OCI-LY3 (cell line): ENCODE measurements around the gene CRYM.
"Not testable (repeated sequence)": the region's sequence is repeated elsewhere in the genome, so short reads cannot be mapped to it uniquely, and the experiment has no call there.

Experiments
- H2AFZ ChIP-seq: fragments of 200-600, 300-600 bp; shearing (Covaris generic); 2 replicates; pipeline ENCODE4 v1.6.0; 2014; ENCODE audit warnings: antibody characterized with exemption, low read depth, low read length
- H3K27ac ChIP-seq: fragments of 200-600, 300-600 bp; sonication (generic); 2 replicates; pipeline ENCODE4 v1.5.1; 2014; ENCODE audit warnings: mild to moderate bottlenecking, low read length, moderate library complexity, mixed read lengths
- H3K27me3 ChIP-seq: fragments of 200-600, 300-600 bp; sonication (generic); 2 replicates; pipeline ENCODE4 v1.6.1; 2014; ENCODE audit warnings: low read depth, low read length, mixed read lengths
- H3K36me3 ChIP-seq: fragments of 200-600, 300-600 bp; sonication (generic); replicated peaks from 2 replicates; pipeline ENCODE3; 2014; ENCODE audit warnings: low read depth, low read length, mixed read lengths
- H3K4me1 ChIP-seq: fragments of 300-600, 200-600 bp; sonication (generic); 2 replicates; pipeline ENCODE4 v1.6.1; 2014; ENCODE audit warnings: low read length, mixed read lengths
- H3K4me2 ChIP-seq: fragments of 200-600, 300-600 bp; sonication (generic); 2 replicates; pipeline ENCODE4 v1.6.1; 2014; ENCODE audit warnings: low read length, mixed read lengths
- H3K4me3 ChIP-seq: fragments of 300-600, 200-600 bp; sonication (generic); 2 replicates; pipeline ENCODE4 v1.5.1; 2014; ENCODE audit warnings: antibody characterized with exemption, mild to moderate bottlenecking, low read length, moderate library complexity
- H3K79me2 ChIP-seq: fragments of 300-600, 200-600 bp; shearing (Covaris generic); 2 replicates; pipeline ENCODE4 v1.6.1; 2014; ENCODE audit warnings: mild to moderate bottlenecking, low read length, mixed read lengths
- H3K9ac ChIP-seq: fragments of 300-600, 200-600 bp; shearing (Covaris generic); 2 replicates; pipeline ENCODE4 v1.6.0; 2014; ENCODE audit warnings: mild to moderate bottlenecking, low read length, moderate library complexity
- H3K9me3 ChIP-seq: fragments of 200-600, 300-600 bp; shearing (Covaris generic); 2 replicates; pipeline ENCODE4 v1.6.1; 2014; ENCODE audit warnings: low read length, mixed read lengths; ENCODE audit not compliant: insufficient read depth
- H4K20me1 ChIP-seq: fragments of 200-600, 300-600 bp; sonication (generic); 2 replicates; pipeline ENCODE4 v1.6.1; 2016; ENCODE audit warnings: low read length, mixed read lengths; ENCODE audit not compliant: insufficient read depth
- CTCF ChIP-seq: fragments of 200-600, 300-600 bp; sonication (generic); IDR thresholded peaks from 2 replicates; pipeline ENCODE4 v1.5.1; 2014; ENCODE audit warnings: antibody characterized with exemption, low read length, low read depth
- EZH2phosphoT487 ChIP-seq: fragments of 200-600 bp; shearing (Covaris generic); IDR thresholded peaks from 2 replicates; pipeline ENCODE4 v1.6.1; 2018; ENCODE audit warnings: antibody characterized with exemption, mixed run types, low read depth

The CRYM gene

GRCh38 chr16:21276090-21276489, 2.0 kb downstream of the CRYM start:
- H3K4me2 ChIP-seq, result peak overlapping the region; percentile 69
- TF ChIP-seq EZH2phosphoT487 (no peak), CTCF (no peak)
- peaks cover 56% of the 10 kb centered on the region for H3K27me3 ChIP-seq

GRCh38 chr16:21275529-21275928, 2.6 kb downstream of the CRYM start:
- H3K4me3 ChIP-seq, result peak overlapping the region; percentile 43
- TF ChIP-seq CTCF (no peak), EZH2phosphoT487 (no peak)
- no peak overlapping the region for H3K9ac ChIP-seq
- H3K27me3 ChIP-seq, result peaks cover 61% of the 10 kb centered on the region
- H3K27ac ChIP-seq, result no peak overlapping the region
- H3K79me2 ChIP-seq, result no peaks in the 10 kb centered on the region
- peaks cover 46% of the 10 kb centered on the region for H3K4me1 ChIP-seq
- H2AFZ ChIP-seq, result no peak overlapping the region
- no peaks in the 10 kb centered on the region for H3K9me3 ChIP-seq
- H4K20me1 ChIP-seq, result no peaks in the 10 kb centered on the region
- H3K4me2 ChIP-seq, result peak overlapping the region; percentile 69
- H3K36me3 ChIP-seq, result no peaks in the 10 kb centered on the region

More at GRCh38 chr16:21276090-21276489, 2.0 kb downstream of the CRYM start:
- H3K4me1 ChIP-seq, result peaks cover 46% of the 10 kb centered on the region
- H3K36me3 ChIP-seq, result no peaks in the 10 kb centered on the region
- H4K20me1 ChIP-seq, result no peaks in the 10 kb centered on the region
- peak overlapping the region; percentile 43 for H3K4me3 ChIP-seq
- H2AFZ ChIP-seq, result no peak overlapping the region
- H3K79me2 ChIP-seq, result no peaks in the 10 kb centered on the region
- no peaks in the 10 kb centered on the region for H3K9me3 ChIP-seq
- no peak overlapping the region for H3K9ac ChIP-seq
- no peak overlapping the region for H3K27ac ChIP-seq

- Histone ChIP-seq H4K20me1 (no peaks in the 10 kb centered on the region), H3K4me2 (peak overlapping the region; percentile 69), H3K4me1 (peaks cover 46% of the 10 kb centered on the region), H3K79me2 (no peaks in the 10 kb centered on the region), H2AFZ (no peak overlapping the region), H3K27me3 (peaks cover 60% of the 10 kb centered on the region), H3K4me3 (peak overlapping the region; percentile 28; the same call in 1 of the 2 replicates), H3K27ac (no peak overlapping the region), H3K9ac (no peak overlapping the region), H3K36me3 (no peaks in the 10 kb centered on the region), H3K9me3 (no peaks in the 10 kb centered on the region)
- no peak for TF ChIP-seq CTCF
- TF ChIP-seq EZH2phosphoT487, result no peak
Observed at GRCh38 chr16:21274172-21274726, 3.8 kb downstream of the CRYM start.

- not testable (repeated sequence) for H3K9me3 ChIP-seq, H3K4me3 ChIP-seq, H3K4me2 ChIP-seq, H3K27ac ChIP-seq, H4K20me1 ChIP-seq, H2AFZ ChIP-seq, H3K9ac ChIP-seq, H3K79me2 ChIP-seq, H3K36me3 ChIP-seq
- Histone ChIP-seq H3K4me1 (peaks cover 46% of the 10 kb centered on the region), H3K27me3 (peaks cover 50% of the 10 kb centered on the region)
Observed at GRCh38 chr16:21272763-21273162, 5.3 kb downstream of the CRYM start.

- H3K4me2 ChIP-seq, result no peak overlapping the region
- TF ChIP-seq CTCF (no peak), EZH2phosphoT487 (no peak)
- H3K4me3 ChIP-seq, result no peak overlapping the region
- H3K36me3 ChIP-seq, result no peaks in the 10 kb centered on the region
- H3K4me1 ChIP-seq, result peaks cover 41% of the 10 kb centered on the region
- H3K27ac ChIP-seq, result no peak overlapping the region
- H3K9me3 ChIP-seq, result no peaks in the 10 kb centered on the region
- no peak overlapping the region for H3K9ac ChIP-seq
- H3K79me2 ChIP-seq, result no peaks in the 10 kb centered on the region
- peaks cover 44% of the 10 kb centered on the region for H3K27me3 ChIP-seq
- no peak overlapping the region for H2AFZ ChIP-seq
- H4K20me1 ChIP-seq, result no peaks in the 10 kb centered on the region
Observed at GRCh38 chr16:21272253-21272652, 5.8 kb downstream of the CRYM start.
